ENCODE data around the gene SAV1. TPM values are rescaled to one million over a fixed set of nuclear protein-coding genes. Genes with fewer than 3 reads are reported as not detected.

Gene SAV1
- total and polyA plus RNA-seq, 2 donors (not counting 1 experiment from before 2014, with no cell fraction given): 22.4 to 36.1 TPM

GRCh38 chr14:50612806-50613205 is 55.3 kb downstream of the SAV1 start:
- no peaks in the 10 kb centered on the region for H3K9me3 ChIP-seq (ENCODE audit: control extremely low read depth in 1 of 3, control insufficient read depth in 2 of 3, insufficient read depth in 1 of 3, low read length in 2 of 3)
- WGBS (ENCODE audit: insufficient coverage): no CpG with 5 or more reads among the region's 3 CpGs
- no peak overlapping the region for H3K4me3 Mint-ChIP-seq
- H3K4me3 ChIP-seq (ENCODE audit: control extremely low read depth in 1 of 5, extremely low read depth in 1 of 5, insufficient read depth in 1 of 5, low read depth in 2 of 5, low read length in 4 of 5): no peak overlapping the region
- intact Hi-C loops (cut with micrococcal nuclease): no loop called here
- H4K20me1 ChIP-seq (ENCODE audit: control insufficient read depth, insufficient read depth, low read length, poor library complexity, severe bottlenecking): no peaks in the 10 kb centered on the region
- H3K4me1 Mint-ChIP-seq: no peaks in the 10 kb centered on the region
- POLR2A ChIA-PET: no interaction called here
- no peak overlapping the region for H3K27ac ChIP-seq (ENCODE audit: low read length in 2 of 2)
- no peak overlapping the region for H3K9ac ChIP-seq (ENCODE audit: low read length)
- H3K27me3 ChIP-seq (replicated peaks in 1 of 4; ENCODE audit: control extremely low read depth in 1 of 4, control insufficient read depth in 3 of 4, insufficient read depth in 4 of 4, low read length in 3 of 4): no peaks in the 10 kb centered on the region
- TF ChIP-seq CTCF (IDR thresholded peaks at IDR 0.05): no peak
- TF ChIP-seq EZH2 (IDR thresholded peaks at IDR 0.05; ENCODE audit: borderline replicate concordance, insufficient read depth, low read depth, low read length, poor library complexity, severe bottlenecking): no peak
- no peak for ATAC-seq (ENCODE audit: low read depth)
- H3K36me3 ChIP-seq (replicated peaks in 1 of 2; ENCODE audit: control extremely low read depth in 1 of 2, control insufficient read depth in 1 of 2, extremely low read depth in 1 of 2, insufficient read depth in 2 of 2, low read length in 1 of 2): no peaks in the 10 kb centered on the region
- H3K79me2 ChIP-seq (ENCODE audit: control insufficient read depth, insufficient read depth, low read length): no peaks in the 10 kb centered on the region
- no peak overlapping the region for H3K4me2 ChIP-seq (replicated peaks; ENCODE audit: low read depth, low read length, poor library complexity, severe bottlenecking)
- DNase-seq: no peak
- CTCF ChIA-PET: interaction anchor here (2.0 kb wide), 1 partner anchor 102 kb away, joined by 6 read pairs; no protein-coding TSS in a partner anchor
- no peaks in the 10 kb centered on the region for H3K4me1 ChIP-seq (ENCODE audit: control insufficient read depth in 2 of 2, insufficient read depth in 2 of 2, low read length in 2 of 2)
- no peaks in the 10 kb centered on the region for H3K27me3 Mint-ChIP-seq
- no peak overlapping the region for H3K27ac Mint-ChIP-seq
- no peak overlapping the region for H2AFZ ChIP-seq (ENCODE audit: insufficient read depth, low read depth, low read length, poor library complexity, severe bottlenecking)
- no peaks in the 10 kb centered on the region for H3K9me3 Mint-ChIP-seq (ENCODE audit: insufficient read depth)

- ChIA-PET CTCF (interaction anchor here (1.5 kb wide), 1 partner anchor 9 kb away, joined by 3 read pairs; no protein-coding TSS in a partner anchor), POLR2A (no interaction called here)
- H2AFZ ChIP-seq (ENCODE audit: insufficient read depth, low read depth, low read length, poor library complexity, severe bottlenecking): no peak overlapping the region
- no peak overlapping the region for H3K9ac ChIP-seq (ENCODE audit: low read length)
- H3K4me3 Mint-ChIP-seq: no peak overlapping the region
- no peaks in the 10 kb centered on the region for H3K4me1 Mint-ChIP-seq
- no peaks in the 10 kb centered on the region for H4K20me1 ChIP-seq (ENCODE audit: control insufficient read depth, insufficient read depth, low read length, poor library complexity, severe bottlenecking)
- no peak overlapping the region for H3K27ac ChIP-seq (ENCODE audit: low read length in 2 of 2)
- no peaks in the 10 kb centered on the region for H3K9me3 ChIP-seq (ENCODE audit: control extremely low read depth in 1 of 3, control insufficient read depth in 2 of 3, insufficient read depth in 1 of 3, low read length in 2 of 3)
- ATAC-seq (ENCODE audit: low read depth) (no peak), DNase-seq (no peak)
- H3K9me3 Mint-ChIP-seq (ENCODE audit: insufficient read depth): no peaks in the 10 kb centered on the region
- WGBS (ENCODE audit: insufficient coverage): no CpG with 5 or more reads among the region's 1 CpG
- H3K36me3 ChIP-seq (replicated peaks in 1 of 2; ENCODE audit: control extremely low read depth in 1 of 2, control insufficient read depth in 1 of 2, extremely low read depth in 1 of 2, insufficient read depth in 2 of 2, low read length in 1 of 2): no peaks in the 10 kb centered on the region
- H3K79me2 ChIP-seq (ENCODE audit: control insufficient read depth, insufficient read depth, low read length): no peaks in the 10 kb centered on the region
- intact Hi-C loops (cut with micrococcal nuclease): no loop called here
- no peak overlapping the region for H3K4me3 ChIP-seq (ENCODE audit: control extremely low read depth in 1 of 5, extremely low read depth in 1 of 5, insufficient read depth in 1 of 5, low read depth in 2 of 5, low read length in 4 of 5)
- no peaks in the 10 kb centered on the region for H3K27me3 ChIP-seq (replicated peaks in 1 of 4; ENCODE audit: control extremely low read depth in 1 of 4, control insufficient read depth in 3 of 4, insufficient read depth in 4 of 4, low read length in 3 of 4)
- H3K4me1 ChIP-seq (ENCODE audit: control insufficient read depth in 2 of 2, insufficient read depth in 2 of 2, low read length in 2 of 2): no peaks in the 10 kb centered on the region
- no peaks in the 10 kb centered on the region for H3K27me3 Mint-ChIP-seq
- no peak for TF ChIP-seq EZH2 (IDR thresholded peaks at IDR 0.05; ENCODE audit: borderline replicate concordance, insufficient read depth, low read depth, low read length, poor library complexity, severe bottlenecking)
- no peak for TF ChIP-seq CTCF (IDR thresholded peaks at IDR 0.05)
- H3K4me2 ChIP-seq (replicated peaks; ENCODE audit: low read depth, low read length, poor library complexity, severe bottlenecking): no peak overlapping the region
- H3K27ac Mint-ChIP-seq: no peak overlapping the region
Observed at GRCh38 chr14:50610465-50610864, 57.6 kb downstream of the SAV1 start.
